H1 (cell line): ENCODE data around the gene TRIM71. TPM values are rescaled to one million over a fixed set of nuclear protein-coding genes. Genes with fewer than 3 reads are reported as not detected.

Experiments used
- CTCF ChIA-PET: fragments of 300-600 bp; sonication (Branson Sonifier 250); formaldehyde crosslinking; loops from one replicate; lab custom pipeline; 2021; ENCODE audit not compliant: partially characterized antibody; lab: Charles Lee
- POLR2A ChIA-PET: fragments of 300-600 bp; sonication (Branson Sonifier 250); formaldehyde crosslinking; loops from one replicate; lab custom pipeline; 2021; ENCODE audit warnings: inconsistent platforms; ENCODE audit not compliant: partially characterized antibody; lab: Charles Lee
- DNase-seq, 2 experiments: peaks; one replicate each; pipeline versions ENCODE4 v3.0.0 to v3.0.0-alpha.2; 2010 to 2022; ENCODE audit warnings: low spot score in 2 of 2, low read depth in 1 of 2, mixed read lengths in 1 of 2
- FAIRE-seq: peaks from 2 replicates; lab custom pipeline; 2011; peaks lifted over from hg19 to GRCh38; lab: Jason Lieb, UNC
- H2AFZ ChIP-seq: 2 replicates; pipeline ENCODE4 v1.8.1; 2012; ENCODE audit warnings: low read length, inconsistent platforms
- H2AK5ac ChIP-seq: 2 replicates; pipeline ENCODE4 v1.6.1; 2013; ENCODE audit warnings: low read depth, low read length
- H2BK120ac ChIP-seq: replicated peaks from 2 replicates; pipeline ENCODE3; 2013; ENCODE audit warnings: low read depth, low read length, inconsistent platforms
- H2BK12ac ChIP-seq: 2 replicates; pipeline ENCODE4 v1.6.1; 2013; ENCODE audit warnings: low read depth, low read length
- H2BK15ac ChIP-seq: 2 replicates; pipeline ENCODE4 v1.6.1; 2013; ENCODE audit warnings: low read length
- H2BK20ac ChIP-seq: 2 replicates; pipeline ENCODE4 v1.6.1; 2013; ENCODE audit warnings: low read length
- H2BK5ac ChIP-seq: 2 replicates; pipeline ENCODE4 v1.6.1; 2013; ENCODE audit warnings: low read depth, low read length
- H3K14ac ChIP-seq: 2 replicates; pipeline ENCODE4 v1.6.1; 2013; ENCODE audit warnings: inconsistent platforms; ENCODE audit not compliant: insufficient read length
- H3K18ac ChIP-seq: 2 replicates; pipeline ENCODE4 v1.6.1; 2013; ENCODE audit warnings: low read length; ENCODE audit errors: extremely low read depth
- H3K23ac ChIP-seq: 2 replicates; pipeline ENCODE4 v1.6.1; 2013; ENCODE audit warnings: inconsistent platforms; ENCODE audit not compliant: insufficient read length
- H3K23me2 ChIP-seq: 2 replicates; pipeline ENCODE4 v1.6.1; 2013; ENCODE audit warnings: low read depth, low read length
- H3K27ac ChIP-seq: 2 replicates; pipeline ENCODE4 v1.6.1; 2011; ENCODE audit warnings: low read depth, low read length, inconsistent platforms
- H3K27me3 ChIP-seq, 4 experiments: replicated peaks in 1 of 4; 1 replicate in 1 of 4; 2 replicates in 3 of 4; pipeline versions ENCODE4 v1.6.1 to v1.8.1; 2011 to 2013; ENCODE audit warnings: low read length in 3 of 4, mild to moderate bottlenecking in 3 of 4, inconsistent platforms in 2 of 4, mixed read lengths in 2 of 4, moderate library complexity in 1 of 4; ENCODE audit not compliant: control insufficient read depth in 3 of 4, insufficient read depth in 3 of 4; ENCODE audit errors: extremely low read depth in 1 of 4
- H3K36me3 ChIP-seq, 4 experiments: 2 replicates each; pipeline versions ENCODE4 v1.6.1 to v1.8.1; 2011 to 2013; ENCODE audit warnings: mild to moderate bottlenecking in 4 of 4, low read length in 3 of 4, moderate library complexity in 2 of 4, control low read depth in 1 of 4, inconsistent platforms in 1 of 4; ENCODE audit not compliant: insufficient read depth in 4 of 4, control insufficient read depth in 2 of 4
- H3K4ac ChIP-seq: replicated peaks from 2 replicates; pipeline ENCODE3; 2013; ENCODE audit warnings: low read length, low read depth, mixed read lengths, inconsistent platforms; ENCODE audit not compliant: insufficient read length
- H3K4me1 ChIP-seq, 4 experiments: replicated peaks in 1 of 4; 1 replicate in 1 of 4; 2 replicates in 3 of 4; pipeline versions ENCODE4 v1.6.1 to v1.8.1; 2011 to 2013; ENCODE audit warnings: low read length in 3 of 4, inconsistent platforms in 2 of 4, mixed read lengths in 1 of 4; ENCODE audit not compliant: insufficient read depth in 4 of 4, control insufficient read depth in 3 of 4
- H3K4me2 ChIP-seq, 2 experiments: 2 replicates each; pipeline versions ENCODE4 v1.6.1 to v1.8.1; 2011 to 2013; ENCODE audit warnings: low read depth in 2 of 2, low read length in 2 of 2, control low read depth in 1 of 2, inconsistent platforms in 1 of 2, mild to moderate bottlenecking in 1 of 2; ENCODE audit not compliant: insufficient read depth in 1 of 2
- H3K4me3 ChIP-seq, 4 experiments: fragments of 200-600, 300-600 bp in 1 of 4; sonication (generic), shearing (Covaris generic), sonication (Bioruptor Twin) in 1 of 4; 2 replicates each; pipeline versions ENCODE4 v1.5.1 to v1.8.1; 2011 to 2016; ENCODE audit warnings: low read length in 4 of 4, low read depth in 3 of 4, control low read depth in 2 of 4, inconsistent platforms in 2 of 4, mild to moderate bottlenecking in 2 of 4, mixed read lengths in 1 of 4, moderate library complexity in 1 of 4; ENCODE audit not compliant: insufficient read depth in 2 of 4; ENCODE audit errors: extremely low read depth in 1 of 4
- H3K56ac ChIP-seq: replicated peaks from 2 replicates; pipeline ENCODE3; 2013; ENCODE audit warnings: low read depth, mild to moderate bottlenecking, mixed read lengths, low read length, inconsistent platforms; ENCODE audit not compliant: insufficient read length
- H3K79me1 ChIP-seq: 2 replicates; pipeline ENCODE4 v1.6.1; 2013; ENCODE audit warnings: low read depth, low read length, control low read depth
- H3K79me2 ChIP-seq, 2 experiments: 2 replicates each; pipeline versions ENCODE4 v1.6.1 to v1.8.1; 2012 to 2013; ENCODE audit warnings: low read length in 2 of 2, mild to moderate bottlenecking in 2 of 2, inconsistent platforms in 1 of 2; ENCODE audit not compliant: insufficient read depth in 2 of 2, control insufficient read depth in 1 of 2
- H3K9ac ChIP-seq, 4 experiments: replicated peaks in 1 of 4; 1 replicate in 1 of 4; 2 replicates in 3 of 4; pipeline versions ENCODE4 v1.6.1 to v1.8.1; 2011 to 2013; ENCODE audit warnings: low read depth in 3 of 4, low read length in 3 of 4, control low read depth in 2 of 4, mild to moderate bottlenecking in 2 of 4, moderate library complexity in 2 of 4, inconsistent platforms in 1 of 4; ENCODE audit errors: extremely low read depth in 1 of 4
- H3K9me3 ChIP-seq, 2 experiments: 2 replicates each; pipeline versions ENCODE4 v1.6.1 to v1.8.1; 2012 to 2013; ENCODE audit warnings: mild to moderate bottlenecking in 2 of 2, moderate library complexity in 2 of 2, control low read depth in 1 of 2, inconsistent platforms in 1 of 2, low read depth in 1 of 2, low read length in 1 of 2, mixed read lengths in 1 of 2; ENCODE audit not compliant: insufficient read depth in 2 of 2
- H4K20me1 ChIP-seq, 2 experiments: replicated peaks in 1 of 2; 2 replicates each; pipeline versions ENCODE3 to v1.8.1; 2011 to 2013; ENCODE audit warnings: inconsistent platforms in 2 of 2, low read length in 2 of 2, mild to moderate bottlenecking in 1 of 2; ENCODE audit not compliant: insufficient read depth in 2 of 2, control insufficient read depth in 1 of 2
- H4K5ac ChIP-seq: 2 replicates; pipeline ENCODE4 v1.6.1; 2013; ENCODE audit warnings: low read length, low read depth, mixed read lengths, inconsistent platforms; ENCODE audit not compliant: insufficient read length
- H4K8ac ChIP-seq: 2 replicates; pipeline ENCODE4 v1.8.0; 2013; ENCODE audit warnings: mild to moderate bottlenecking, moderate library complexity, low read length, inconsistent platforms; ENCODE audit not compliant: insufficient read depth; ENCODE audit errors: extremely low read depth
- H4K91ac ChIP-seq: replicated peaks from 2 replicates; pipeline ENCODE3; 2013; ENCODE audit warnings: low read length, mixed read lengths, inconsistent platforms; ENCODE audit not compliant: insufficient read length
- SP1 ChIP-seq: IDR thresholded peaks from 2 replicates; pipeline ENCODE4 v1.6.1; 2011; ENCODE audit warnings: low read depth, low read length
- TEAD4 ChIP-seq: IDR thresholded peaks from 2 replicates; pipeline ENCODE4 v1.6.1; 2012; ENCODE audit warnings: low read depth, low read length, inconsistent platforms, mixed read lengths
- WGBS, 2 experiments: shearing (Covaris generic) in 1 of 2; methylation state at CpG; one replicate each; pipeline versions ENCODE4 v1.1.6 to v1.1.7; 2013 to 2015; ENCODE audit warnings: low lambda C conversion rate in 2 of 2, mixed read lengths in 2 of 2, inconsistent platforms in 1 of 2, low coverage in 1 of 2, missing lambda C conversion rate in 1 of 2; ENCODE audit not compliant: insufficient replicate concordance in 2 of 2, insufficient coverage in 1 of 2, insufficient read length in 1 of 2; ENCODE audit errors: extremely low coverage in 1 of 2, missing lambda C conversion rate in 1 of 2; 5-methylcytosine and 5-hydroxymethylcytosine counted together
- polyA plus RNA-seq, 7 experiments: library from polyadenylated mRNA; depleted of rRNA in 3 of 7; stranded (reverse) in 5 of 7; unstranded in 2 of 7; fragments of >200 nt in 5 of 7; fragments of 200-250 nt in 2 of 7; gene quantifications; 1 replicate in 5 of 7; 2 replicates in 1 of 7; 4 replicates in 1 of 7; pipeline versions ENCODE4 v1.2.1 to v1.2.3, GENCODE V29; 2011 to 2013; ENCODE audit warnings: missing spikeins in 2 of 7, mixed read lengths in 2 of 7
- total RNA-seq: library from RNA; stranded (reverse); fragmentation: NEBNext Ultra II Directional; extraction: Animal tissue kit (Norgen Biotek cat#: 25700); gene quantifications from 2 replicates; pipeline ENCODE4 v1.2.1, GENCODE V29; 2021

The TRIM71 gene
- total and polyA plus RNA-seq, 2 of the 8 experiments (the other 6 are each of a cell fraction or from before 2014, with no cell fraction given): 53.7 to 293 TPM

DNA sequence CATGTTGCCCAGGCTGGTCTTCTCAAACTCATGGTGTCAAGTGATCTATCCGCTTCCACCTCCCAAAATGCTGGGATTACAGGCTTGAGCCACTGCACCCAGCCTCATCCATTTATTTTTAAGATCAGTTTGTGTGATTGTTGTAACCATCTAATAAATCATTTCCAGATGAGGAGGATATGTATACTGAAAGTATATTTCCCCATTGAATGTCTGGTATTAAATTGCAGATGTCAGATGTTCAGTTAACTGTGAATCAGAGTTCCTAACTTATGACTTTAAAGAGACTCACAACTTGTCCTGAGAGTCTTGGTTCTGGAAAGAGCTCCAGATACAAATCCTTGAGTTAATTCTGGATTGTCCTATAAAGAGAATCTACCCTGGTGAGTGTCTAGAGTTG lies 62.4 kb downstream of the TRIM71 start:
- Histone ChIP-seq H2BK5ac (no peak overlapping the region), H3K4me1 (peaks cover 4 to 24% (median 16%) of the 10 kb centered on the region in 4 experiments; a peak in 5 of 7 replicates), H3K56ac (no peak overlapping the region), H4K91ac (no peak overlapping the region), H3K36me3 (peaks cover 15 to 91% (median 44%) of the 10 kb centered on the region in 4 experiments), H3K79me1 (peaks cover 18% of the 10 kb centered on the region), H3K79me2 (peaks cover 54 to 100% of the 10 kb centered on the region in 2 experiments), H2BK15ac (no peak overlapping the region), H3K23ac (no peak overlapping the region), H3K9ac (no peak overlapping the region), H2AK5ac (no peak overlapping the region), H3K23me2 (no peaks in the 10 kb centered on the region), H4K8ac (no peak overlapping the region), H4K20me1 (peaks cover 49 to 62% of the 10 kb centered on the region in 2 experiments), H3K4me3 (no peak overlapping the region), H2BK20ac (no peak overlapping the region), H3K14ac (no peak overlapping the region), H3K27me3 (no peaks in the 10 kb centered on the region), H3K4me2 (no peak overlapping the region), H3K27ac (no peak overlapping the region), H2BK120ac (no peak overlapping the region), H3K9me3 (no peaks in the 10 kb centered on the region), H2AFZ (no peak overlapping the region), H3K4ac (no peak overlapping the region), H3K18ac (no peak overlapping the region), H4K5ac (no peak overlapping the region), H2BK12ac (no peak overlapping the region)
- DNase-seq (no peak), FAIRE-seq (no peak)
- CTCF ChIA-PET: interaction anchor here (0.9 to 1.2 kb wide), 2 partner anchors 9 to 16 kb away, joined by 3 read pairs; no protein-coding TSS in a partner anchor
- POLR2A ChIA-PET: interaction anchor here (1.3 to 10.0 kb wide), 3 partner anchors 8 to 60 kb away, joined by 3 to 84 read pairs (median 6); no protein-coding TSS in a partner anchor
- 100% methylated on average over 1 of the region's 1 CpG; no CpG with 5 or more reads in 1 of the 2 experiments for WGBS, 2 experiments
- no peak for TF ChIP-seq TEAD4
- TF ChIP-seq SP1: no peak
